HG02870 (cell line): ENCODE data around the gene CHI3L2.
"Not testable (repeated sequence)": the region's sequence is repeated elsewhere in the genome, so short reads cannot be mapped to it uniquely, and the experiment has no call there.

ENCODE experiments used
- ATAC-seq: cut with Tn5 transposase; IDR thresholded peaks from one replicate; pipeline ENCODE4 v1.9.1; 2021; ENCODE audit warnings: mild to moderate bottlenecking, moderate library complexity; ENCODE audit not compliant: unreplicated experiment

CHI3L2 gene

GRCh38 chr1:111201275-111202090, 26.0 kb upstream of the CHI3L2 start:
- no peak for ATAC-seq

GRCh38 chr1:111202366-111202706, 25.2 kb upstream of the CHI3L2 start:
- ATAC-seq: no peak

- no peak for ATAC-seq
Observed at GRCh38 chr1:111202707-111203623, 24.5 kb upstream of the CHI3L2 start.

- peak; percentile 39 for ATAC-seq
Observed at GRCh38 chr1:111203681-111204200, 23.8 kb upstream of the CHI3L2 start.

GRCh38 chr1:111204201-111204982, 23.1 kb upstream of the CHI3L2 start:
- peak; percentile 48 for ATAC-seq

- ATAC-seq: no peak
Observed at GRCh38 chr1:111204983-111205713, 22.4 kb upstream of the CHI3L2 start.

- ATAC-seq: no peak
Observed at GRCh38 chr1:111205714-111206050, 21.8 kb upstream of the CHI3L2 start.

GRCh38 chr1:111208921-111209320, 18.6 kb upstream of the CHI3L2 start:
- ATAC-seq: no peak

GRCh38 chr1:111209622-111210021, 17.9 kb upstream of the CHI3L2 start:
- no peak for ATAC-seq

- ATAC-seq: no peak
Observed at GRCh38 chr1:111211921-111212320, 15.6 kb upstream of the CHI3L2 start.

GRCh38 chr1:111212634-111213335, 14.7 kb upstream of the CHI3L2 start:
- no peak for ATAC-seq

- no peak for ATAC-seq
Observed at GRCh38 chr1:111213412-111213811, 14.1 kb upstream of the CHI3L2 start.

- peak; percentile 26 for ATAC-seq
Observed at GRCh38 chr1:111214074-111214801, 13.3 kb upstream of the CHI3L2 start.

- ATAC-seq: no peak
Observed at GRCh38 chr1:111214884-111215283, 12.6 kb upstream of the CHI3L2 start.

- not testable (repeated sequence) for ATAC-seq
Observed at GRCh38 chr1:111215285-111215684, 12.2 kb upstream of the CHI3L2 start.

- no peak for ATAC-seq
Observed at GRCh38 chr1:111216751-111217150, 10.8 kb upstream of the CHI3L2 start.

- no peak for ATAC-seq
Observed at GRCh38 chr1:111217183-111217910, 10.2 kb upstream of the CHI3L2 start.
